IMR-90 (cell line): Measurements from ENCODE around the gene NAT14. TPM values are rescaled to one million over a fixed set of nuclear protein-coding genes. Genes with fewer than 3 reads are reported as not detected.

ENCODE experiments used
- ATAC-seq: fragments of 200-7000 bp; cut with Tn5 transposase; 2 replicates; pipeline ENCODE4 v1.9.1; 2020; ENCODE audit warnings: low read depth, mild to moderate bottlenecking, moderate library complexity
- BruUV-seq: library from RNA; stranded (reverse); fragments of 400-500 nt; replicated peaks from 2 replicates; lab custom pipeline; 2021; lab: Mats Ljungman, UMichigan
- CTCF ChIA-PET: fragments of 300-600 bp; formaldehyde crosslinking; extraction: SDS; loops from one replicate; lab custom pipeline; 2021; ENCODE audit warnings: antibody characterized with exemption; lab: Yijun Ruan, JAX
- POLR2A ChIA-PET: fragments of 300-600 bp; sonication (Branson Sonifier 250); formaldehyde crosslinking; loops from one replicate; lab custom pipeline; 2022; ENCODE audit warnings: antibody characterized with exemption; ENCODE audit not compliant: unreplicated experiment; lab: Charles Lee
- DNase-seq: peaks from one replicate; pipeline ENCODE4 v3.0.0; 2013
- H2AFZ ChIP-seq: replicated peaks from 2 replicates; pipeline ENCODE3; 2013; ENCODE audit warnings: low read length, mild to moderate bottlenecking; ENCODE audit not compliant: poor library complexity
- H2AK5ac ChIP-seq: 2 replicates; pipeline ENCODE4 v1.6.1; 2013; ENCODE audit warnings: low read depth, low read length, inconsistent platforms
- H2AK9ac ChIP-seq: replicated peaks from 2 replicates; pipeline ENCODE3; 2013; ENCODE audit warnings: mild to moderate bottlenecking, low read depth, low read length, moderate library complexity; ENCODE audit not compliant: poor library complexity
- H2BK120ac ChIP-seq: 2 replicates; pipeline ENCODE4 v1.6.1; 2013; ENCODE audit warnings: low read depth, low read length, inconsistent platforms
- H2BK15ac ChIP-seq: 3 replicates; pipeline ENCODE4 v1.6.1; 2013; ENCODE audit warnings: low read depth, low read length, inconsistent platforms
- H2BK20ac ChIP-seq: 2 replicates; pipeline ENCODE4 v1.6.1; 2013; ENCODE audit warnings: low read depth, mild to moderate bottlenecking, inconsistent platforms, low read length, moderate library complexity
- H2BK5ac ChIP-seq: 2 replicates; pipeline ENCODE4 v1.6.1; 2013; ENCODE audit warnings: mild to moderate bottlenecking, low read depth, low read length, inconsistent platforms; ENCODE audit not compliant: poor library complexity, severe bottlenecking
- H3K14ac ChIP-seq: replicated peaks from 2 replicates; pipeline ENCODE4 v1.6.1; 2013; ENCODE audit warnings: low read depth, low read length, inconsistent platforms
- H3K18ac ChIP-seq: 2 replicates; pipeline ENCODE4 v1.6.1; 2013; ENCODE audit warnings: low read depth, low read length, control low read depth
- H3K23ac ChIP-seq: 2 replicates; pipeline ENCODE4 v1.6.1; 2013; ENCODE audit warnings: low read depth, low read length, inconsistent platforms
- H3K27ac ChIP-seq: 2 replicates; pipeline ENCODE4 v1.5.1; 2013; ENCODE audit warnings: mild to moderate bottlenecking, control low read depth, low read length; ENCODE audit not compliant: insufficient read depth
- H3K27me3 ChIP-seq: 2 replicates; pipeline ENCODE4 v1.6.1; 2013; ENCODE audit warnings: low read length; ENCODE audit not compliant: control insufficient read depth, insufficient read depth
- H3K36me3 ChIP-seq: 2 replicates; pipeline ENCODE4 v1.6.1; 2013; ENCODE audit warnings: low read length, mixed read lengths; ENCODE audit not compliant: control insufficient read depth, insufficient read depth
- H3K4ac ChIP-seq: 2 replicates; pipeline ENCODE4 v1.6.1; 2013; ENCODE audit warnings: low read depth, low read length, inconsistent platforms
- H3K4me1 ChIP-seq: 2 replicates; pipeline ENCODE4 v1.6.1; 2013; ENCODE audit warnings: low read length, mixed read lengths; ENCODE audit not compliant: control insufficient read depth, insufficient read depth
- H3K4me2 ChIP-seq: 2 replicates; pipeline ENCODE4 v1.6.1; 2013; ENCODE audit warnings: low read depth, mild to moderate bottlenecking, control low read depth, low read length, moderate library complexity
- H3K4me3 ChIP-seq: 2 replicates; pipeline ENCODE4 v1.5.1; 2013; ENCODE audit warnings: low read depth, mild to moderate bottlenecking, control low read depth, low read length, moderate library complexity; ENCODE audit not compliant: insufficient read depth
- H3K56ac ChIP-seq: 2 replicates; pipeline ENCODE4 v1.6.1; 2013; ENCODE audit warnings: low read length, inconsistent platforms; ENCODE audit not compliant: insufficient read depth; ENCODE audit errors: extremely low read depth
- H3K79me1 ChIP-seq, 2 experiments: 2 replicates each; pipeline ENCODE4 v1.6.1; 2013; ENCODE audit warnings: low read length in 2 of 2, inconsistent platforms in 1 of 2, low read depth in 1 of 2
- H3K9ac ChIP-seq: 2 replicates; pipeline ENCODE4 v1.6.1; 2013; ENCODE audit warnings: low read depth, low read length, control low read depth
- H3K9me1 ChIP-seq: 2 replicates; pipeline ENCODE4 v1.6.1; 2013; ENCODE audit warnings: low read length, inconsistent platforms; ENCODE audit not compliant: insufficient read depth
- H3K9me3 ChIP-seq: 2 replicates; pipeline ENCODE4 v1.6.1; 2013; ENCODE audit warnings: low read length; ENCODE audit not compliant: control insufficient read depth, insufficient read depth
- H4K20me1 ChIP-seq: 2 replicates; pipeline ENCODE4 v1.6.1; 2013; ENCODE audit warnings: low read length, inconsistent platforms; ENCODE audit not compliant: insufficient read depth
- H4K5ac ChIP-seq: 2 replicates; pipeline ENCODE4 v1.6.1; 2013; ENCODE audit warnings: mild to moderate bottlenecking, low read depth, low read length, control low read depth
- H4K8ac ChIP-seq, 2 experiments: 2 replicates each; pipeline ENCODE4 v1.6.1; 2013; ENCODE audit warnings: low read depth in 2 of 2, low read length in 2 of 2, control low read depth in 1 of 2, inconsistent platforms in 1 of 2
- H4K91ac ChIP-seq: 2 replicates; pipeline ENCODE4 v1.6.1; 2013; ENCODE audit warnings: low read depth, low read length, inconsistent platforms; ENCODE audit not compliant: insufficient read depth
- CEBPB ChIP-seq: IDR thresholded peaks from 2 replicates; pipeline ENCODE4 v1.6.1; 2012; ENCODE audit warnings: low read depth, low read length, improper control_type of control experiment
- ELK1 ChIP-seq: fragments of 150-350 bp; IDR thresholded peaks from 2 replicates; pipeline ENCODE4 v1.6.1; 2016; ENCODE audit warnings: low read depth, mild to moderate bottlenecking, low read length, moderate library complexity, borderline replicate concordance
- MXI1 ChIP-seq: IDR thresholded peaks from 2 replicates; pipeline ENCODE4 v1.6.1; 2012; ENCODE audit warnings: low read depth, mild to moderate bottlenecking, low read length, moderate library complexity, borderline replicate concordance
- NFE2L2 ChIP-seq: fragments of 150-350 bp; IDR thresholded peaks from 2 replicates; pipeline ENCODE4 v1.6.1; 2016; ENCODE audit warnings: low read depth, mild to moderate bottlenecking, low read length
- RCOR1 ChIP-seq: IDR thresholded peaks from 2 replicates; pipeline ENCODE4 v1.6.1; 2012; ENCODE audit warnings: mild to moderate bottlenecking, low read length, improper control_type of control experiment; ENCODE audit not compliant: insufficient replicate concordance
- WGBS, 2 experiments: methylation state at CpG; one replicate each; pipeline versions ENCODE4 v1.1.5 to v1.1.7; 2013; ENCODE audit warnings: missing lambda C conversion rate in 2 of 2; ENCODE audit not compliant: insufficient read length in 1 of 2; ENCODE audit errors: extremely low coverage in 2 of 2; 5-methylcytosine and 5-hydroxymethylcytosine counted together
- dilution Hi-C: fragments of 300-500 bp; cut with HindIII; formaldehyde crosslinking; loops from one replicate; pipeline ENCODE4 v1.14.3; 2018; ENCODE audit warnings: low sequenced_read_pairs; ENCODE audit not compliant: unreplicated experiment
- in situ Hi-C: fragments of 300-500 bp; cut with MboI; formaldehyde crosslinking; loops from 3 replicates; pipeline ENCODE4 v1.14.3; 2019; ENCODE audit warnings: low sequenced_read_pairs, inconsistent platforms, mixed read lengths
- intact Hi-C: fragments of 100-400 bp; cut with micrococcal nuclease; formaldehyde crosslinking; loops from 2 replicates; pipeline ENCODE4 v1.10.0; 2022
- polyA plus RNA-seq, 3 experiments: library from polyadenylated mRNA; depleted of rRNA; stranded (reverse); fragments of >200 nt; gene quantifications; 2 replicates each; pipeline ENCODE4 v1.2.3, GENCODE V29; 2012; ENCODE audit warnings: low replicate concordance in 1 of 3
- total RNA-seq: library from RNA; depleted of rRNA; stranded (reverse); fragments of >200 nt; gene quantifications from 2 replicates; pipeline ENCODE4 v1.2.3, GENCODE V29; 2012

Gene NAT14
- total and polyA plus RNA-seq, 2 of the 4 experiments (the other 2 are of a cell fraction) = 4.3 to 41.2 TPM

- no peak overlapping the region for H2BK120ac ChIP-seq
- no peak overlapping the region for H2BK15ac ChIP-seq
- no peak overlapping the region for H4K5ac ChIP-seq
- H3K27me3 ChIP-seq = peaks cover 67% of the 10 kb centered on the region
- H3K4me2 ChIP-seq = no peak overlapping the region
- intact Hi-C loops = no loop called here
- no peak overlapping the region for H3K14ac ChIP-seq
- in situ Hi-C loops = no loop called here
- H3K9me3 ChIP-seq = no peaks in the 10 kb centered on the region
- no peak overlapping the region for H2AK5ac ChIP-seq
- H3K4ac ChIP-seq = no peak overlapping the region
- ATAC-seq = no peak
- H3K36me3 ChIP-seq = no peaks in the 10 kb centered on the region
- no peaks in the 10 kb centered on the region; the same call in 1 of the 2 replicates for H3K9me1 ChIP-seq
- no peak overlapping the region for H4K91ac ChIP-seq
- no TSS peak for BruUV-seq
- no peak overlapping the region for H2AK9ac ChIP-seq
- TF ChIP-seq CEBPB = no peak
- no peak for TF ChIP-seq NFE2L2
- no peak for TF ChIP-seq RCOR1
- no peak for TF ChIP-seq MXI1
- TF ChIP-seq ELK1 = no peak
- H3K56ac ChIP-seq = no peak overlapping the region
- 20% methylated on average over 2 of the region's 18 CpGs; no CpG with 5 or more reads in 1 of the 2 experiments for WGBS, 2 experiments
- dilution Hi-C loops = no loop called here
- H4K20me1 ChIP-seq = peaks cover 8% of the 10 kb centered on the region; the same call in 1 of the 2 replicates
- no peaks in the 10 kb centered on the region for H3K4me1 ChIP-seq
- no peak overlapping the region for H2BK5ac ChIP-seq
- no peak for DNase-seq
- no peak overlapping the region for H3K27ac ChIP-seq
- no peak overlapping the region for H2AFZ ChIP-seq
- H3K79me1 ChIP-seq = no peaks in the 10 kb centered on the region
- no peak overlapping the region for H3K18ac ChIP-seq
- H3K9ac ChIP-seq = no peak overlapping the region
- no peak overlapping the region for H3K23ac ChIP-seq
- no peak overlapping the region for H2BK20ac ChIP-seq
- H4K8ac ChIP-seq = no peak overlapping the region
- no peak overlapping the region for H3K4me3 ChIP-seq
- ChIA-PET POLR2A (no interaction called here), CTCF (interaction anchor here (0.7 kb wide), 1 partner anchor 322 kb away, joined by 3 read pairs; no protein-coding TSS in a partner anchor)
Measured at GRCh38 chr19:55443824-55444480, 41.0 kb upstream of the NAT14 start.
